ENCODE data around the gene LPCAT1.
"Not testable (repeated sequence)": the region's sequence is repeated elsewhere in the genome, so short reads cannot be mapped to it uniquely, and the experiment has no call there.

Gene LPCAT1

GRCh38 chr5:1506242-1507013 is 17.3 kb downstream of the LPCAT1 start:
- H3K9me3 ChIP-seq: no peaks in the 10 kb centered on the region
- H3K36me3 ChIP-seq: peaks cover 11% of the 10 kb centered on the region
- no peak for DNase-seq
- TF ChIP-seq, protein P1, sequence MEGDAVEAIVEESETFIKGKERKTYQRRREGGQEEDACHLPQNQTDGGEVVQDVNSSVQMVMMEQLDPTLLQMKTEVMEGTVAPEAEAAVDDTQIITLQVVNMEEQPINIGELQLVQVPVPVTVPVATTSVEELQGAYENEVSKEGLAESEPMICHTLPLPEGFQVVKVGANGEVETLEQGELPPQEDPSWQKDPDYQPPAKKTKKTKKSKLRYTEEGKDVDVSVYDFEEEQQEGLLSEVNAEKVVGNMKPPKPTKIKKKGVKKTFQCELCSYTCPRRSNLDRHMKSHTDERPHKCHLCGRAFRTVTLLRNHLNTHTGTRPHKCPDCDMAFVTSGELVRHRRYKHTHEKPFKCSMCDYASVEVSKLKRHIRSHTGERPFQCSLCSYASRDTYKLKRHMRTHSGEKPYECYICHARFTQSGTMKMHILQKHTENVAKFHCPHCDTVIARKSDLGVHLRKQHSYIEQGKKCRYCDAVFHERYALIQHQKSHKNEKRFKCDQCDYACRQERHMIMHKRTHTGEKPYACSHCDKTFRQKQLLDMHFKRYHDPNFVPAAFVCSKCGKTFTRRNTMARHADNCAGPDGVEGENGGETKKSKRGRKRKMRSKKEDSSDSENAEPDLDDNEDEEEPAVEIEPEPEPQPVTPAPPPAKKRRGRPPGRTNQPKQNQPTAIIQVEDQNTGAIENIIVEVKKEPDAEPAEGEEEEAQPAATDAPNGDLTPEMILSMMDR (IDR thresholded peaks at IDR 0.05; ENCODE audit: low read depth, low read length): no peak
- H3K27me3 ChIP-seq: no peaks in the 10 kb centered on the region
- no peak overlapping the region for H3K4me3 ChIP-seq (ENCODE audit: low read depth, low read length)
- no peaks in the 10 kb centered on the region for H3K4me1 ChIP-seq

- Histone ChIP-seq H3K36me3 (peaks cover 18% of the 10 kb centered on the region), H3K4me1 (no peaks in the 10 kb centered on the region), H3K4me3 (ENCODE audit: low read depth, low read length) (no peak overlapping the region), H3K9me3 (no peaks in the 10 kb centered on the region), H3K27me3 (no peaks in the 10 kb centered on the region)
- TF ChIP-seq, protein P1 (IDR thresholded peaks at IDR 0.05; ENCODE audit: low read depth, low read length): no peak
- DNase-seq: no peak
Measured at GRCh38 chr5:1505506-1506241, 18.1 kb downstream of the LPCAT1 start.

GRCh38 chr5:1505089-1505488 is 18.7 kb downstream of the LPCAT1 start:
- not testable (repeated sequence) for H3K4me1 ChIP-seq

DNA sequence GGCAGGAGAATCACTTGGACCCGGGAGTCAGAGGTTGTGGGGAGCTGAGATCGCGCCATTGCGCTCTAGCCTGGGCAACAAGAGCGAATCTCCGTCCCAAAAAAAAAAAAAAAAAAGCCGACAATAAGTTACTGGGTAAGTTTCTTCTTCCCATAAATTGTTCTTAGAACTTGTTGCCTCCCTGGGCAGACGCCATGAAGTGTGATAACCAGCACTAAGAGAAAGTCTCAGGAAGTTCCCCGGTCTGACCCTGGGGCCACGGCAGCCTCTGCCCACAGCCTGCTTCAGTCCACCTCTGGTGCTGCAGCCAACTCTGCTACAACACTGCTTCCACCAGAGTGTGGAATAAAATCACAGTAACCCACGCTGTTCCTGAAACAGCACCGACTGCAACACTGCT is 19.1 kb downstream of the LPCAT1 start:
- DNase-seq: no peak

More at GRCh38 chr5:1505089-1505488, 18.7 kb downstream of the LPCAT1 start:
- not testable (repeated sequence) for H3K27me3 ChIP-seq; DNase-seq; H3K9me3 ChIP-seq; H3K4me3 ChIP-seq (ENCODE audit: low read depth, low read length)
- peaks cover 23% of the 10 kb centered on the region for H3K36me3 ChIP-seq

GRCh38 chr5:1504069-1504595 is 19.6 kb downstream of the LPCAT1 start:
- Histone ChIP-seq H3K9me3 (no peaks in the 10 kb centered on the region), H3K4me1 (no peaks in the 10 kb centered on the region), H3K27me3 (no peaks in the 10 kb centered on the region), H3K4me3 (ENCODE audit: low read depth, low read length) (no peak overlapping the region), H3K36me3 (peaks cover 21% of the 10 kb centered on the region)
- DNase-seq: no peak
- TF ChIP-seq, protein P1 (IDR thresholded peaks at IDR 0.05; ENCODE audit: low read depth, low read length): no peak

More for the DNA sequence above, 19.1 kb downstream of the LPCAT1 start:
- Histone ChIP-seq H3K4me3 (ENCODE audit: low read depth, low read length) (no peak overlapping the region), H3K27me3 (no peaks in the 10 kb centered on the region), H3K36me3 (peaks cover 22% of the 10 kb centered on the region), H3K9me3 (no peaks in the 10 kb centered on the region), H3K4me1 (no peaks in the 10 kb centered on the region)
- TF ChIP-seq, protein P1 (IDR thresholded peaks at IDR 0.05; ENCODE audit: low read depth, low read length): no peak

GRCh38 chr5:1503241-1504068 is 20.3 kb downstream of the LPCAT1 start:
- DNase-seq: no peak
- Histone ChIP-seq H3K4me3 (ENCODE audit: low read depth, low read length) (no peak overlapping the region), H3K36me3 (peaks cover 18% of the 10 kb centered on the region), H3K27me3 (no peaks in the 10 kb centered on the region), H3K4me1 (no peaks in the 10 kb centered on the region), H3K9me3 (no peaks in the 10 kb centered on the region)
- TF ChIP-seq, protein P1 (IDR thresholded peaks at IDR 0.05; ENCODE audit: low read depth, low read length): no peak

All from BE2C (cell line).